ENCODE measurements around the gene GALR3.

- TF ChIP-seq CTCF (conservative IDR thresholded peaks at IDR 0.05) (no peak), EZH2 (IDR thresholded peaks at IDR 0.05; ENCODE audit: low read depth) (no peak)
These were observed 19.4 kb upstream of the GALR3 start for GRCh38 chr22:37803639-37804351.
